H9 (cell line): ENCODE measurements around the gene TNFSF8. TPM values are rescaled to one million over a fixed set of nuclear protein-coding genes. Genes with fewer than 3 reads are reported as not detected.

Experiments used
- DNase-seq: peaks from one replicate; pipeline ENCODE4 v3.0.0-alpha.2; 2017
- H2AFZ ChIP-seq: one replicate; pipeline ENCODE4 v1.6.1; 2013; ENCODE audit warnings: mild to moderate bottlenecking, low read length, control low read depth, moderate library complexity
- H2AK5ac ChIP-seq: 2 replicates; pipeline ENCODE4 v1.6.1; 2013; ENCODE audit warnings: low read length, control low read depth, mixed read lengths; ENCODE audit not compliant: insufficient read length
- H2BK120ac ChIP-seq: one replicate; pipeline ENCODE4 v1.6.1; 2013; ENCODE audit warnings: low read depth, mild to moderate bottlenecking, low read length, control low read depth, inconsistent platforms; ENCODE audit not compliant: poor library complexity, severe bottlenecking
- H2BK12ac ChIP-seq: 2 replicates; pipeline ENCODE4 v1.6.1; 2013; ENCODE audit warnings: low read length, control low read depth, mixed read lengths, low read depth; ENCODE audit not compliant: insufficient read length
- H2BK15ac ChIP-seq: 2 replicates; pipeline ENCODE4 v1.6.1; 2013; ENCODE audit warnings: low read depth, low read length, control low read depth
- H2BK20ac ChIP-seq: one replicate; pipeline ENCODE4 v1.6.1; 2013; ENCODE audit warnings: low read depth, mild to moderate bottlenecking, low read length, control low read depth, inconsistent platforms; ENCODE audit not compliant: poor library complexity, severe bottlenecking
- H2BK5ac ChIP-seq: 2 replicates; pipeline ENCODE4 v1.6.1; 2013; ENCODE audit warnings: low read length, control low read depth, mixed read lengths; ENCODE audit not compliant: insufficient read length
- H3K14ac ChIP-seq: 2 replicates; pipeline ENCODE4 v1.6.1; 2013; ENCODE audit warnings: low read length, control low read depth; ENCODE audit not compliant: insufficient read depth
- H3K18ac ChIP-seq: 2 replicates; pipeline ENCODE4 v1.6.1; 2013; ENCODE audit warnings: low read depth, mild to moderate bottlenecking, mixed read lengths, low read length, control low read depth; ENCODE audit not compliant: insufficient read length
- H3K23ac ChIP-seq: 2 replicates; pipeline ENCODE4 v1.6.1; 2013; ENCODE audit warnings: low read length, control low read depth, mixed read lengths, low read depth; ENCODE audit not compliant: insufficient read length
- H3K23me2 ChIP-seq: 2 replicates; pipeline ENCODE4 v1.6.1; 2013; ENCODE audit warnings: low read depth, mild to moderate bottlenecking, mixed read lengths, low read length, control low read depth; ENCODE audit not compliant: insufficient read length, poor library complexity, severe bottlenecking
- H3K27ac ChIP-seq: 2 replicates; pipeline ENCODE4 v1.5.1; 2013; ENCODE audit warnings: low read length, control low read depth, mixed read lengths, low read depth; ENCODE audit not compliant: insufficient read length
- H3K27me3 ChIP-seq: 2 replicates; pipeline ENCODE4 v1.6.1; 2013; ENCODE audit warnings: low read length, control low read depth, inconsistent platforms; ENCODE audit not compliant: insufficient read depth
- H3K4ac ChIP-seq: 2 replicates; pipeline ENCODE4 v1.6.1; 2013; ENCODE audit warnings: low read depth, mild to moderate bottlenecking, control low read depth, inconsistent platforms, low read length, moderate library complexity
- H3K4me1 ChIP-seq: 2 replicates; pipeline ENCODE4 v1.6.1; 2013; ENCODE audit warnings: low read length, control low read depth, inconsistent platforms; ENCODE audit not compliant: insufficient read depth
- H3K4me2 ChIP-seq: 2 replicates; pipeline ENCODE4 v1.6.1; 2013; ENCODE audit warnings: low read length, control low read depth, mixed read lengths; ENCODE audit not compliant: insufficient read length, insufficient read depth
- H3K56ac ChIP-seq: 2 replicates; pipeline ENCODE4 v1.6.1; 2013; ENCODE audit warnings: low read depth, mild to moderate bottlenecking, mixed read lengths, low read length, control low read depth; ENCODE audit not compliant: insufficient read length
- H3K79me1 ChIP-seq: 2 replicates; pipeline ENCODE4 v1.6.1; 2013; ENCODE audit warnings: low read depth, mild to moderate bottlenecking, moderate library complexity, low read length, control low read depth, inconsistent platforms; ENCODE audit not compliant: insufficient read depth, poor library complexity, severe bottlenecking
- H3K79me2 ChIP-seq: 2 replicates; pipeline ENCODE4 v1.6.1; 2013; ENCODE audit warnings: low read length, control low read depth, inconsistent platforms; ENCODE audit not compliant: insufficient read depth
- H3K9ac ChIP-seq: 2 replicates; pipeline ENCODE4 v1.6.1; 2013; ENCODE audit warnings: low read length, control low read depth, mixed read lengths; ENCODE audit not compliant: insufficient read length; ENCODE audit errors: extremely low read depth
- H3K9me3 ChIP-seq: one replicate; pipeline ENCODE4 v1.6.1; 2013; ENCODE audit warnings: low read depth, low read length, inconsistent platforms; ENCODE audit not compliant: control insufficient read depth
- H3T11ph ChIP-seq: one replicate; pipeline ENCODE4 v1.6.1; 2013; ENCODE audit warnings: mild to moderate bottlenecking, low read length, control low read depth, inconsistent platforms
- H4K20me1 ChIP-seq: one replicate; pipeline ENCODE4 v1.6.1; 2013; ENCODE audit not compliant: control insufficient read depth, insufficient read length, insufficient read depth
- H4K5ac ChIP-seq: 2 replicates; pipeline ENCODE4 v1.6.1; 2013; ENCODE audit warnings: low read depth, mild to moderate bottlenecking, mixed read lengths, low read length, control low read depth; ENCODE audit not compliant: insufficient read length
- H4K8ac ChIP-seq: replicated peaks from 2 replicates; pipeline ENCODE4 v1.6.1; 2013; ENCODE audit warnings: low read length, control low read depth, mixed read lengths, low read depth; ENCODE audit not compliant: insufficient read length
- H4K91ac ChIP-seq: 2 replicates; pipeline ENCODE4 v1.6.1; 2013; ENCODE audit warnings: low read depth, mild to moderate bottlenecking, moderate library complexity, mixed read lengths, low read length, control low read depth; ENCODE audit not compliant: insufficient read length
- H3K27ac Mint-ChIP-seq, 3 experiments: 2 replicates in 2 of 3; 3 replicates in 1 of 3; pipeline ENCODE4 v1.8.0; 2020 to 2021; ENCODE audit warnings: mixed read lengths in 3 of 3, mild to moderate bottlenecking in 1 of 3, moderate library complexity in 1 of 3
- H3K27me3 Mint-ChIP-seq: 2 replicates; pipeline ENCODE4 v1.8.0; 2021; ENCODE audit warnings: low read depth, mild to moderate bottlenecking, moderate library complexity, mixed read lengths
- H3K36me3 Mint-ChIP-seq, 3 experiments: 2 replicates in 2 of 3; 3 replicates in 1 of 3; pipeline ENCODE4 v1.8.0; 2020 to 2021; ENCODE audit warnings: low read depth in 3 of 3, mixed read lengths in 3 of 3; ENCODE audit not compliant: insufficient read depth in 1 of 3
- H3K4me1 Mint-ChIP-seq, 2 experiments: 2 replicates each; pipeline ENCODE4 v1.8.0; 2020; ENCODE audit warnings: mixed read lengths in 2 of 2
- H3K4me3 Mint-ChIP-seq, 2 experiments: 2 replicates in 1 of 2; 3 replicates in 1 of 2; pipeline ENCODE4 v1.8.0; 2020 to 2021; ENCODE audit warnings: mild to moderate bottlenecking in 2 of 2, mixed read lengths in 2 of 2, moderate library complexity in 1 of 2
- H3K9me3 Mint-ChIP-seq, 2 experiments: 2 replicates in 1 of 2; 3 replicates in 1 of 2; pipeline ENCODE4 v1.8.0; 2020; ENCODE audit warnings: mild to moderate bottlenecking in 2 of 2, mixed read lengths in 2 of 2, moderate library complexity in 1 of 2
- CTCF ChIP-seq: fragments of 200-600 bp; sonication (generic); conservative IDR thresholded peaks from 3 replicates; pipeline ENCODE4 v1.8.0; 2021; ENCODE audit warnings: antibody characterized with exemption, mild to moderate bottlenecking
- WGBS: extraction: QIAGEN DNeasy Blood & Tissue Kit; methylation state at CpG from one replicate; pipeline ENCODE4 v1.1.7; 2013; ENCODE audit warnings: missing lambda C conversion rate, low lambda C conversion rate, mixed read lengths; ENCODE audit not compliant: insufficient read length; ENCODE audit errors: extremely low coverage; 5-methylcytosine and 5-hydroxymethylcytosine counted together
- total RNA-seq: library from RNA; stranded (reverse); gene quantifications from 2 replicates; pipeline ENCODE4 v1.2.1, GENCODE V29; 2021

Gene TNFSF8
- total RNA-seq, 1 experiment from 2014 or later, result not detected

- no peak for DNase-seq
- H3K18ac ChIP-seq, result no peak overlapping the region
- H3K23ac ChIP-seq, result no peak overlapping the region
- H4K5ac ChIP-seq, result no peak overlapping the region
- H3K9me3 ChIP-seq, result no peaks in the 10 kb centered on the region
- Mint-ChIP-seq H3K27ac (no peak overlapping the region), H3K9me3 (peaks cover 0 to 7% of the 10 kb centered on the region in 2 experiments; a peak in 2 of 5 replicates), H3K27me3 (peaks cover 1% of the 10 kb centered on the region), H3K36me3 (peaks cover 0 to 5% (median 0%) of the 10 kb centered on the region in 3 experiments; a peak in 1 of 7 replicates), H3K4me3 (no peak overlapping the region), H3K4me1 (peaks cover 15 to 16% of the 10 kb centered on the region in 2 experiments)
- no peak overlapping the region for H2BK5ac ChIP-seq
- no peaks in the 10 kb centered on the region for H4K20me1 ChIP-seq
- no peak overlapping the region for H3T11ph ChIP-seq
- no peak overlapping the region for H2BK120ac ChIP-seq
- H2BK20ac ChIP-seq, result no peak overlapping the region
- no peak overlapping the region for H3K9ac ChIP-seq
- no peaks in the 10 kb centered on the region for H3K79me1 ChIP-seq
- no peaks in the 10 kb centered on the region for H3K23me2 ChIP-seq
- no peak overlapping the region for H2BK15ac ChIP-seq
- no peak overlapping the region for H3K27ac ChIP-seq
- no peaks in the 10 kb centered on the region; the same call in 1 of the 2 replicates for H3K4me1 ChIP-seq
- H3K4ac ChIP-seq, result no peak overlapping the region
- no peak overlapping the region for H2BK12ac ChIP-seq
- H3K14ac ChIP-seq, result no peak overlapping the region
- H3K27me3 ChIP-seq, result no peaks in the 10 kb centered on the region
- no peak overlapping the region for H4K8ac ChIP-seq
- no peak for TF ChIP-seq CTCF
- no peak overlapping the region for H4K91ac ChIP-seq
- no peaks in the 10 kb centered on the region for H3K79me2 ChIP-seq
- no peak overlapping the region for H2AK5ac ChIP-seq
- WGBS, result no CpG with 5 or more reads among the region's 5 CpGs
- H2AFZ ChIP-seq, result no peak overlapping the region
- no peak overlapping the region for H3K4me2 ChIP-seq
- H3K56ac ChIP-seq, result no peak overlapping the region
Observed at GRCh38 chr9:114867327-114867726, 63.1 kb downstream of the TNFSF8 start.
